AG09309 (cell line): ENCODE data around the gene TAS2R30.
"Not testable (repeated sequence)": the region's sequence is repeated elsewhere in the genome, so short reads cannot be mapped to it uniquely, and the experiment has no call there.

Experiments used
- DNase-seq: peaks from one replicate; pipeline ENCODE4 v3.0.0-alpha.2; 2010; ENCODE audit warnings: low read depth
- H3K4me3 ChIP-seq: 2 replicates; pipeline ENCODE4 v1.5.1; 2011; ENCODE audit warnings: mild to moderate bottlenecking, low read depth, low read length, moderate library complexity; ENCODE audit not compliant: control insufficient read depth
- CTCF ChIP-seq: IDR thresholded peaks from 2 replicates; pipeline ENCODE4 v1.5.1; 2011; ENCODE audit warnings: mild to moderate bottlenecking, low read depth, low read length, inconsistent platforms; ENCODE audit not compliant: insufficient read depth, control insufficient read depth; ENCODE audit errors: missing control alignments

Gene TAS2R30

GRCh38 chr12:11106288-11106687, 28.2 kb downstream of the TAS2R30 start:
- H3K4me3 ChIP-seq = no peak overlapping the region
- TF ChIP-seq CTCF = no peak
- DNase-seq = no peak

- no peak for DNase-seq
- H3K4me3 ChIP-seq = no peak overlapping the region
- no peak for TF ChIP-seq CTCF
These were observed 28.9 kb downstream of the TAS2R30 start for GRCh38 chr12:11105546-11105945.

- DNase-seq, H3K4me3 ChIP-seq: not testable (repeated sequence)
These were observed 39.5 kb downstream of the TAS2R30 start for GRCh38 chr12:11094910-11095309.

GRCh38 chr12:11092128-11092527, 42.3 kb downstream of the TAS2R30 start, which contains the start of gene TAS2R43:
TSS of gene TAS2R43 (minus strand) at chr12:11092313. CDS start at chr12:11092229, 84 bp downstream.
- no peak within 1 kb of the TSS for H3K4me3 ChIP-seq
- TF ChIP-seq CTCF = no peak
- no peak for DNase-seq

- DNase-seq = no peak
- no peak overlapping the region for H3K4me3 ChIP-seq
- no peak for TF ChIP-seq CTCF
These were observed 45.2 kb downstream of the TAS2R30 start for GRCh38 chr12:11089246-11089645.

- H3K4me3 ChIP-seq = no peak overlapping the region
- TF ChIP-seq CTCF = no peak
- DNase-seq = no peak
These were observed 49.0 kb downstream of the TAS2R30 start for GRCh38 chr12:11085419-11085818.
